Measurements from ENCODE around the gene PDXP. TPM values are rescaled to one million over a fixed set of nuclear protein-coding genes. Genes with fewer than 3 reads are reported as not detected.

The PDXP gene
- total RNA-seq, 1 experiment from 2014 or later = 47.1 TPM

DNA sequence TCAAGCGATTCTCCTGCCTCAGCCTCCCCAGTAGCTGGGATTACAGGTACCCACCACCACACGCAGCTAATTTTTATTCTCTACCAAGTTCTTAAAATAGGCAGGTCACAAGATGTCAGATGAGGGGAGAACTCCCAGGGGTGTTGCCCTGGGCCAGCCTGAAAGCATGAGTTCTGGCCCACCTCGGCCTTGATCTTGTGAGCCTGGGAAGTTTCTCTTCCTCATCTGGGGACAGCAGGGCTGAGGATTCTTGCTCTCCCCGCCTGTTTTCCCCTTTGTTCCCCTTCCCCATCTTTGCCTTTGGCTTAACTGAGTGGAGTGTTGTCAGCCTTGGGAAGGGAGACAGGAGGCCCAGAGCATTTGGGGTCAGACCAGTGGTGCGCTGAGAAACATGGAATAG lies 3.5 kb downstream of the PDXP start:
- H3K27ac ChIP-seq = no peak overlapping the region
- peaks cover 39% of the 10 kb centered on the region for H3K4me1 ChIP-seq (replicated peaks)
- H3K9me3 ChIP-seq (replicated peaks) = no peaks in the 10 kb centered on the region
- H3K36me3 ChIP-seq = peaks cover 37% of the 10 kb centered on the region
- no peaks in the 10 kb centered on the region for H3K27me3 ChIP-seq (replicated peaks)
- no peak for DNase-seq (ENCODE audit: low read depth in 1 of 2, low spot score in 2 of 2)
- no peak overlapping the region for H3K4me3 ChIP-seq

DNA sequence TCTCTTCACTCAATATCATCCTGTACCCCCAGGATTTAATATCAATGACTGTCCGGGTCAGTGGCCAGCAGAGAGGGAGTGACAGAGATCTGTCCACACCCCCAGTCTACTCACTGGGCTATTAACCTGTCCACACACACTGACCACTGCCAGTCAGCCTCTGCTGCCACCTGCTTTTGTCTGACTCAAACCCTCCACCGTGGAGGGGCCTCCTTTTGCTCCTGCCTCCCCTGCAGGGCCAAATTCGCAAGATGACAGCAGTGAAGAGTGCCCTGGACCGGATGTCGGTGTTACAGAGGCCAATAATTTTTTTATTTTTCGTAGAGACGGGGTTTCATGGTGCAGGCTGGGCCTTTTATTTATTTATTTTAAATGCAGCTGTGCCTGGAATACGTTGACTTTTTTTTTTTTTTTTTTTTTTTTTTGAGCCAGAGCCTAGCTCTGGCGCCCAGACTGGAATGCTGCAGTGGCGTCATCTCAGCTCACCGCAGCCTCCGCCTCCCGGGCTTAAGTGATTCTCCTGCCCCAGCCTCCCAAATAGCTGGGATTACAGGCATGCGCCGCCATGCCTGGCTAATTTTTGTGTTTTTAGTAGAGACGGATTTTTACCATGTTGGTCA lies 5.1 kb downstream of the PDXP start:
- Histone ChIP-seq H3K27me3 (replicated peaks) (no peaks in the 10 kb centered on the region), H3K9me3 (replicated peaks) (no peaks in the 10 kb centered on the region), H3K4me1 (replicated peaks) (peaks cover 33% of the 10 kb centered on the region), H3K27ac (no peak overlapping the region), H3K36me3 (peaks cover 42% of the 10 kb centered on the region), H3K4me3 (no peak overlapping the region)
- DNase-seq (ENCODE audit: low read depth in 1 of 2, low spot score in 2 of 2) = no peak

DNA sequence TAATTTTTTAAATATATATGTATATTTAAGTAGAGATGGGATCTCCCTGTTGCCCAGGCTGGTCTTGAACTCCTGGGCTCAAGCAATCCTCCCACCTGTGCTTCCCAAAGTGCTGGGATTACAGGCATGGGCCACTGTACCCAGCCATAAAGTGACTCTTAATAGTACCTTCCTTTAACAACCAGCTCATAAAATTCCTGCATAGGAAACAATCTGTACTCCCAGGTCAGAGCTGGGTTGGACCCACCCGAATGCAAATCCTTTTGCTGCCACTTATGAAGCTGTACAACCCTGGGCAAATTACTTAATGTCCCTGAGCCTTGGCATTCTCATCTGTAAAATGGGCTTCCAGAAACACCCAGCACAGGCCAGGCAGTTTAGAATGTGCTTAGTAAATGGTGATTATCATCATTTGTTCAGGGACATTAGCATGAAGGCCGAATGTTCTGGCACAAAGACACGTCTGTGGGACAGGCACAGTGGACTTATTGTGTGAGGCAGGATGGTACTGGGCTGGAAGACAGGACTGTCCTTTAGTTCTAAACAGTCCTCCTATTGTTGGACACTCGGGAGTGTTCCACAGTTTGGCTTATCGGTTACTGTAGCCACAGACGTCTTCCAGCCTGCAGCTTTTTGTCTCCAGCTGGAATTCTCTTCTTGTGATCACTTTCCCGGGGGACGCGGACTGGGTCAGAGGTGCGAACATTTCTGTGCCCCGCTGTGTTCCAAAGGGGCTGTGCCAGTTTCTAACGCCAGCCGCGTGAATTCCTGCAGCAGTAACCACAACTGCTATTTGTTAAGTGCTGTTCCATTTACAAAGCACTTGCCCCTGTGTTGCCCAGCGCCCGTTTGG lies 6.0 kb downstream of the PDXP start:
- DNase-seq (ENCODE audit: low read depth in 1 of 2, low spot score in 2 of 2) = no peak
- H3K36me3 ChIP-seq = peaks cover 39% of the 10 kb centered on the region
- H3K9me3 ChIP-seq (replicated peaks) = no peaks in the 10 kb centered on the region
- H3K4me3 ChIP-seq = no peak overlapping the region
- H3K27me3 ChIP-seq (replicated peaks) = no peaks in the 10 kb centered on the region
- H3K27ac ChIP-seq = no peak overlapping the region
- H3K4me1 ChIP-seq (replicated peaks) = peaks cover 34% of the 10 kb centered on the region

DNA sequence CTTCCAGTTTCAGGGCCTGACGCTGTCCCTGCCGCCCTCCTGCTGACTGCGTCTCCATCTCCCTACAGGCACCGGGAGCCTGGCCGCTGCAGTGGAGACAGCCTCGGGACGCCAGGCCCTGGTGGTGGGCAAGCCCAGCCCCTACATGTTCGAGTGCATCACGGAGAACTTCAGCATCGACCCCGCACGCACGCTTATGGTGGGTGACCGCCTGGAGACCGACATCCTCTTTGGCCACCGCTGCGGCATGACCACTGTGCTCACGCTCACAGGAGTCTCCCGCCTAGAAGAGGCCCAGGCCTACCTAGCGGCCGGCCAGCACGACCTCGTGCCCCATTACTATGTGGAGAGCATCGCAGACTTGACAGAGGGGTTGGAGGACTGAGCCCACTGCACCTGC lies 7.0 kb downstream of the PDXP start:
- Histone ChIP-seq H3K27me3 (replicated peaks) (no peaks in the 10 kb centered on the region), H3K4me3 (no peak overlapping the region), H3K9me3 (replicated peaks) (no peaks in the 10 kb centered on the region), H3K36me3 (peaks cover 39% of the 10 kb centered on the region), H3K27ac (no peak overlapping the region), H3K4me1 (replicated peaks) (peaks cover 33% of the 10 kb centered on the region)
- no peak for DNase-seq (ENCODE audit: low read depth in 1 of 2, low spot score in 2 of 2)

DNA sequence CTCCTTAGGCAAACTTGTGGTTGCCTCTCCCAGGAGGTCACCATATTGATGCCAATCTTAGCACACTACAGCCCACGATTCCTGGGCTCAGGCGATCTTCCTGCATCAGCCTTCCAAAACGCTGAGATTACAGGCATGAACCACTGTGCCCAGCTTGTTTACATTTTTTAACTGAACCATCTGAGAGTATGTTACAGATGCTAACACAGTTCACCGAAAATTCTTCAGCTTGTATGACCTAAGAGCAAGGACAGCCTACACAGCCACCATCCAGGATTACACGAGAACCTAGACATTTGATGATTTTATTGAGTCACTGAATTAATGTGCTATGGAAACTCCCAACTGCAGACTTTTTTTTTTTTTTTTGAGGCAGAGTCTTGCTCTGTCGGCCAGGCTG lies 11.1 kb downstream of the PDXP start:
- peaks cover 22% of the 10 kb centered on the region for H3K4me1 ChIP-seq (replicated peaks)
- no peak overlapping the region for H3K4me3 ChIP-seq
- no peaks in the 10 kb centered on the region for H3K9me3 ChIP-seq (replicated peaks)
- peak overlapping the region; percentile 61 for H3K27ac ChIP-seq
- H3K27me3 ChIP-seq (replicated peaks) = no peaks in the 10 kb centered on the region
- DNase-seq (ENCODE audit: low read depth in 1 of 2, low spot score in 2 of 2) = peak in 1 of 2 experiments; percentile 66
- H3K36me3 ChIP-seq = peaks cover 29% of the 10 kb centered on the region

DNA sequence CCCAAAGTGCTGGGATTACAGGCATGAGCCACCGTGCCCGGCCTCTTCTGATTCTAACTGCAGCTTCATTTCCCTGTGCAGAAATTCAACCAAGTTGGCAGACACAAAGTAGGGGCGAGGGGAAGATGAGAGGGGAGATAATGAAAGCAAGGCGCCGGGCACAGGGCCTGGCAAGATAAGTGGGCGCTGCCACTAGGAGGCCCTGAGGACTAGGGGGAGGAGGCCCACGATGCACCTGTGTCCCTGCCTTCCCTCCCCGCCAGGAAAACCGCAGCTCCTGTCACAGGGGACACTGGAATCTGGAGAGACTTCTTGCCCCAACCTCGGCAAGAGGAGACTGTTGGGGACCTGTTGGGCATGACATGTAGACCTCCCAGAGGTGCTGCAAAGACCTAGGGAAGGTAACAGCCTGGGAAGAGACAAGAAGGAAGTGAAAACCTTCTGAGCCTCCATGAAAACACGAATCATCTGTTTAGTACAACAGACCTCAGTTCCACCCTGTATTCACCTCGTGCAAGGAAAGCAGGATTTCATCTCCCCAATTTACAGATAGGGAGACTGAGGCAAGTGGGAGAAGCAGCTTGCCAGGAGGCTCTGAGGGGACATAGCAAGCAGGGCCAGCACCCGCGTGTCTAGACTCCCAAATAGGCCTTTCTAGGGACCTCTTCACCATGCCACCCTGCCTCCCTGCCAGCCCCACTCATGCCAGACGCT lies 13.8 kb downstream of the PDXP start:
- no peaks in the 10 kb centered on the region for H3K27me3 ChIP-seq (replicated peaks)
- H3K27ac ChIP-seq = no peak overlapping the region
- H3K36me3 ChIP-seq = peaks cover 17% of the 10 kb centered on the region
- peaks cover 28% of the 10 kb centered on the region for H3K4me1 ChIP-seq (replicated peaks)
- no peaks in the 10 kb centered on the region for H3K9me3 ChIP-seq (replicated peaks)
- DNase-seq (ENCODE audit: low read depth in 1 of 2, low spot score in 2 of 2) = no peak
- H3K4me3 ChIP-seq = no peak overlapping the region

DNA sequence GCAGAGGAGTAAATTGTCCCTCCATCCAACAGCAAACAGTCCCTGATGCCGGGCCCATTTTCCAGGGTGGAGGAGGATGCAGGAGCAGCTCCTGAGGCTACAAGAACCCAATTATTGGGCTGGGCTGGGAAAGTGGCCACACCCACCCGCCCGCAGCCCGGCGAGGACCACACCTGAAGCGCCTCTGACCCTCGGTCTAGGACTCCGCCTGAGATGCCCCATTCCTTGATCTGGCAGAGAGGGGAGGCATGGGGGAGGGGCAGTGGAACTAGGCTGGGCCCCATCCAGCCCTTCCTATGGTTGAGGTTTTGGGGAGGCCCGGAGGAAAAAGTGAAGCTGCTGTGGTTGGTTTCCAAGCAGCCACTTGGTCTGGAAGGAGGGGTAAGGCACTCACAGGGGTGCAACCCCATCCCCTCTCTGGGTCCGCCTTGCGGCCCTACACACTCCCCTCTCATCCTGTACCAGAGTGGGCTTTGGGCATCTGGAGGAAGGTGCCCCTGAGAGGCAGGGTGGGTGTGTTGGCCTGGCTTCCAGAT lies 14.5 kb downstream of the PDXP start:
- Histone ChIP-seq H3K36me3 (peaks cover 21% of the 10 kb centered on the region), H3K4me1 (replicated peaks) (peaks cover 31% of the 10 kb centered on the region), H3K27me3 (replicated peaks) (no peaks in the 10 kb centered on the region), H3K4me3 (no peak overlapping the region), H3K27ac (no peak overlapping the region), H3K9me3 (replicated peaks) (no peaks in the 10 kb centered on the region)
- DNase-seq (ENCODE audit: low read depth in 1 of 2, low spot score in 2 of 2) = no peak

DNA sequence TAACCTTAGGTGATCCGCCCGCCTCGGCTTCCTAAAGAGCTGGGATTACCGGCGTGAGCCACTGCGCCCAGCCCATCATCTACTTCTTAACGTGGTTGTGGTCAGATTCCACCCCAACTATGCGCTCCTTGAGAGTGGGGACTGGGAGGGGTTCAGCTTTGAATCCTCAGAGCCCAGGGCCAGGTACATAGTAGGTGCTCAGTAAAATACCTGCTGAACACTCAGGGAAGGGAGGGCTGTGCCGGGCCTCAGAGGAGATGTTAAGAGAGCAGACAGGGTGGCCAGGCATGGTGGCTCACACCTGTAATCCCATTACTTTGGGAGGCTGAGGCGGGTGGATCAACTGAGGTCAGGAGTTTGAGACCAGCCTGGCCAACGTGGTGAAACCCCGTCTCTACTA lies 15.7 kb downstream of the PDXP start:
- peaks cover 34% of the 10 kb centered on the region for H3K36me3 ChIP-seq
- no peaks in the 10 kb centered on the region for H3K9me3 ChIP-seq (replicated peaks)
- H3K27me3 ChIP-seq (replicated peaks) = no peaks in the 10 kb centered on the region
- H3K27ac ChIP-seq = peak overlapping the region; percentile 76
- H3K4me1 ChIP-seq (replicated peaks) = peaks cover 32% of the 10 kb centered on the region
- no peak overlapping the region for H3K4me3 ChIP-seq
- no peak for DNase-seq (ENCODE audit: low read depth in 1 of 2, low spot score in 2 of 2)

DNA sequence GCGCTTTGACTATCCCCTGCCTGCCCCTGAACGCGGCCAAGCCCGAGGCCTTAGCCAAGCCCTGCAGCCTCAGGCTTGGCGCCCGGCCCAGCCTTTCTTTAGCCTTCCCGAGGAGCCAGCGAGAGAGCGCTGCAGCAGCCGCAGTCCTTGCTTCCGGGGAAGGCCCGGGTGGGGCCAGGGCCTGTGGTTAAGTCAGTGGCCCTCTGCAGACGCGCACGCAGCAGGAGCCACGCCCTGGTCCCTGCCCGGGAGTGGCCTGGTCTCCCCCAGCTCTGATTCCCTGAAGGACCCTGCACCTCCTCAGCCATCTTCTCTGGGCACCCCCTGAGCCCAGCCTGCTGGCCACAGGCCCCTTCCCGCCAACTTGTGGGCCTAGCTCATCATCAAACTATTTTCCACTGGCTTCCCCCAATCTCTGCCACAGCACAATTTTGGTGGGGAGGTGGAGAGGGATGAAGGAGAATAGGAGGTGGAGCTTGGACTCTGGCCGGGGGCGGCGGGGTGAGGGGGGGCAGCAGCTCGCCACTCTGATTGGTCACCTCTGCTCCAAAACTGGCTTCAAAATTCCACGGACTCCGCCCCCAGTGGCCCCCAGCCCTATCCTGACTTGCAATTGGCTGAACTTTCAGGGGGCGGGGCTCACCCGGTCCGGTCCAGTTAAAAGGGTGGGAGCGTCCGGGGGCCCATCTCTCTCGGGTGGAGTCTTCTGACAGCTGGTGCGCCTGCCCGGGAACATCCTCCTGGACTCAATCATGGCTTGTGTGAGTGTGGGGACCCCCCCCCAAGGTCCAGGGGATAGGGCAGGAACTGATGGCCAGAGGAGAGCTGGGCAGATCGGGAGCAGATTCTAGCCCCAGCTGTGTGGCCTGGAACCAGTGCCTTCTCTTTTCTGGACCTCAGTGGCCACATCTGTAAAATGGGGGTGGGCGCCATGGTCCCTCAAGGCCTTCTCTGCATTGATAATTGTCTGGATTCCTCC lies 16.7 kb downstream of the PDXP start, which contains the start of gene LGALS1:
TSS of gene LGALS1 (plus strand) at position 686 of the 979 bp plus-strand sequence. CDS start at position 753, 67 bp downstream.
- Histone ChIP-seq H3K27me3 (replicated peaks) (no peaks in the 10 kb centered on the region), H3K9me3 (replicated peaks) (no peaks in the 10 kb centered on the region), H3K4me1 (replicated peaks) (peaks cover 22% of the 10 kb centered on the region), H3K4me3 (peak within 1 kb of the TSS; percentile 68), H3K27ac (peak within 1 kb of the TSS; percentile 76), H3K36me3 (peaks cover 44% of the 10 kb centered on the region)
- peak; percentile 99 to 100 for DNase-seq (ENCODE audit: low read depth in 1 of 2, low spot score in 2 of 2)

DNA sequence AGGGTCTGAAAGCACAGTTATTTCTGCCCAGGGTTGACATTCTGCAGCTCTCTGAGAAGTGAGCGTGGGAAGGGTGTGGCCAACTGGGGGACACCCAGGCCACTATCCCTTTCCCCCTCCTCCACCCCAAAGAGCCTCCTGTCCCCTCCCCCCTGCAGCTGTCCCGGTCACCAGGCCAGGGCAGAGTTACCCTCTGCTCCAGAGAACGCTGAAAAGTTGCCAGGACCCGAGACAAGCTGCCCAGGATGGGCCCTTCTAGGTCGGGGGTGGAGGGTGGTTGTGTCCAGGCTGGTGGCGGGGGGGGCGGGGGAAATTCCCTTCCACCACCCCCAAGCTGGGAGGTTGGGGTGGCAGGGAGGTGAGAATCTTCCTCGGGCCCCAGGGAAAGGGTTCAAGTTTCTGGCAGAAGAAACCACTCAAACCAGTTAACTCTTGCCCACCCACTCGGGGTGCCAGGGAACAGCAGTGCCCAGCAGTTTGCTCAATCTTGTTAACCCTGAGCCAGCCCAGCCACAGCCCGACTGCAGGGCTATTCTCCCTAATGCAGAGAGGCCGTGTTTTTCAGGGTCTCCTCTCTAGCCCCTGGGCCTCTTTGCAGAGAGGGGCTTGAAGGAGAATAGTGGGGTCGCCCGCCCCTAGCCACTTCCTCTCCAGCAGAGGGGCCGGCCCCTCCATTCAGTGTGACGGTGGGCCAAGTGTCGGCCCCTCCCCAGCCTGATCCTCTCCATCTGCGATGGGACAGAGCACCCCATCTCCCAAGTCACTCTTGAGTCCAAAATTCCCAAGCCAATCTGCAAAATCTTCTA lies 17.6 kb downstream of the PDXP start:
- Histone ChIP-seq H3K9me3 (replicated peaks) (no peaks in the 10 kb centered on the region), H3K4me1 (replicated peaks) (peaks cover 29% of the 10 kb centered on the region)

DNA sequence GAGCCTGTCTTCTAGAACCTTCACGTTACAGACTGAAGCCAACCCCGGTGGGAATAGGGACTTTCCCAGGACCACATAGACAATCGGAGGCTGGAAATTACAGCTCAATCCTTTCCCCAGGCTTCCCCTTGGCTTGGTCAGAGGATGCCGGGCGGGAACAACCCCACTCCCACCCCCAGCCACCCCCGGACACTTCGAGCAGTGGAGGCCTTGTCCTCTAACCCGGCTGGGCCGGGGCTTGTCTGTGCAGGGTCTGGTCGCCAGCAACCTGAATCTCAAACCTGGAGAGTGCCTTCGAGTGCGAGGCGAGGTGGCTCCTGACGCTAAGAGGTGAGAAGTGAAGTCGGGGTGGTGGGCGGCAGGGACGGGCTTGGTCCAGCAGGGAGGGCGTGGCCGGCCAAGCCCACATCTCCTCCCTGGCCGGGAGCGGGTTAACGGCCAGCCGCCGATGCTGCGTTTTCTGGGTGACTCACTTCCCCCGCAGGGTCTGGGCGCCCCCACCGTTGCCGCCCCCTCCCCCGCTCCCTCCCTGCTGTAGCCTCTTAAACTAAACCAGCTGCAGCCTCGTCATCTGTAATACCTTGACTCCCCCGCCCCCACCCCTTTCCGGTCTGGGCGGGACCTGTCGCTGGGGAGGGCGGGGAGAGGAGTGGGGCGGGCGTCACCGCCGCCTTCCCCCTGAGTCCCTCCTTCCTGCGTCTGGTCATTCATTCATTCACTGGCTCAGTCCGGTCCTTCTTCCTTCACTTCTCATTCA lies 18.4 kb downstream of the PDXP start:
- peaks cover 52% of the 10 kb centered on the region for H3K36me3 ChIP-seq
- H3K9me3 ChIP-seq (replicated peaks) = no peaks in the 10 kb centered on the region

More for the DNA sequence above, 17.6 kb downstream of the PDXP start:
- Histone ChIP-seq H3K4me3 (peak overlapping the region; percentile 68), H3K27ac (peak overlapping the region; percentile 76), H3K36me3 (peaks cover 50% of the 10 kb centered on the region), H3K27me3 (replicated peaks) (no peaks in the 10 kb centered on the region)
- DNase-seq (ENCODE audit: low read depth in 1 of 2, low spot score in 2 of 2) = peak in 1 of 2 experiments; percentile 71

More for the DNA sequence above, 18.4 kb downstream of the PDXP start:
- H3K4me3 ChIP-seq = peak overlapping the region; percentile 68
- H3K27ac ChIP-seq = peak overlapping the region; percentile 76
- no peaks in the 10 kb centered on the region for H3K27me3 ChIP-seq (replicated peaks)
- H3K4me1 ChIP-seq (replicated peaks) = peaks cover 35% of the 10 kb centered on the region
- DNase-seq (ENCODE audit: low read depth in 1 of 2, low spot score in 2 of 2) = peak; percentile 94 to 99

Measured in SJSA1 (cell line).